ENCODE results near the gene DPH5.
"Not testable (repeated sequence)": the region's sequence is repeated elsewhere in the genome, so short reads cannot be mapped to it uniquely, and the experiment has no call there.

DPH5 gene

GRCh38 chr1:100982793-100983192 lies 42.8 kb downstream of the DPH5 start:
- DNase-seq (ENCODE audit: low spot score): no peak

- DNase-seq (ENCODE audit: low spot score): no peak
Observed at GRCh38 chr1:100979631-100980030, 46.0 kb downstream of the DPH5 start.

- DNase-seq (ENCODE audit: low spot score): no peak
Observed at GRCh38 chr1:100976936-100977335, 48.6 kb downstream of the DPH5 start.

GRCh38 chr1:100972185-100972584 lies 53.4 kb downstream of the DPH5 start:
- no peak for DNase-seq (ENCODE audit: low spot score)

- no peak for DNase-seq (ENCODE audit: low spot score)
Observed at GRCh38 chr1:100971021-100971420, 54.6 kb downstream of the DPH5 start.

- DNase-seq (ENCODE audit: low spot score): no peak
Observed at GRCh38 chr1:100969327-100969726, 56.3 kb downstream of the DPH5 start.

GRCh38 chr1:100968621-100969020 lies 57.0 kb downstream of the DPH5 start:
- DNase-seq (ENCODE audit: low spot score): no peak

GRCh38 chr1:100960098-100960497 lies 65.5 kb downstream of the DPH5 start:
- DNase-seq (ENCODE audit: low spot score): no peak

- no peak for DNase-seq (ENCODE audit: low spot score)
Observed at GRCh38 chr1:100959502-100960060, 66.0 kb downstream of the DPH5 start.

- DNase-seq (ENCODE audit: low spot score): no peak
Observed at GRCh38 chr1:100955322-100955721, 70.3 kb downstream of the DPH5 start.

GRCh38 chr1:100953960-100954730 lies 71.4 kb downstream of the DPH5 start:
- no peak for DNase-seq (ENCODE audit: low spot score)

GRCh38 chr1:100952970-100953369 lies 72.6 kb downstream of the DPH5 start:
- DNase-seq (ENCODE audit: low spot score): not testable (repeated sequence)

- DNase-seq (ENCODE audit: low spot score): no peak
Observed at GRCh38 chr1:100952104-100952745, 73.4 kb downstream of the DPH5 start.

- no peak for DNase-seq (ENCODE audit: low spot score)
Observed at GRCh38 chr1:100950781-100951180, 74.8 kb downstream of the DPH5 start.

GRCh38 chr1:100950337-100950736 lies 75.2 kb downstream of the DPH5 start:
- DNase-seq (ENCODE audit: low spot score): no peak

- not testable (repeated sequence) for DNase-seq (ENCODE audit: low spot score)
Observed at GRCh38 chr1:100949515-100950158, 75.9 kb downstream of the DPH5 start.

- DNase-seq (ENCODE audit: low spot score): not testable (repeated sequence)
Observed at GRCh38 chr1:100948721-100949405, 76.7 kb downstream of the DPH5 start.

GRCh38 chr1:100947816-100948215 lies 77.8 kb downstream of the DPH5 start:
- DNase-seq (ENCODE audit: low spot score): not testable (repeated sequence)

- not testable (repeated sequence) for DNase-seq (ENCODE audit: low spot score)
Observed at GRCh38 chr1:100946064-100946463, 79.5 kb downstream of the DPH5 start.

GRCh38 chr1:100943533-100943932 lies 82.1 kb downstream of the DPH5 start:
- DNase-seq (ENCODE audit: low spot score): no peak

- no peak for DNase-seq (ENCODE audit: low spot score)
Observed at GRCh38 chr1:100942304-100943046, 83.1 kb downstream of the DPH5 start.

Data from globus pallidus (tissue), 1 donor.